KMS-11 (cell line): ENCODE data around the gene HMGCLL1.

ENCODE experiments used
- H2AFZ ChIP-seq: fragments of 200-600 bp; sonication (generic); 2 replicates; pipeline ENCODE4 v1.6.1; 2016; ENCODE audit warnings: antibody characterized with exemption, mixed run types, low read depth
- H3K27ac ChIP-seq: fragments of 200-600 bp; sonication (generic); 2 replicates; pipeline ENCODE4 v1.6.1; 2016; ENCODE audit warnings: mild to moderate bottlenecking, mixed run types
- H3K27me3 ChIP-seq: fragments of 200-600 bp; sonication (generic); 2 replicates; pipeline ENCODE4 v1.6.1; 2017; ENCODE audit warnings: mild to moderate bottlenecking, low read depth, mixed run types, moderate library complexity; ENCODE audit not compliant: insufficient read depth
- H3K36me3 ChIP-seq: fragments of 200-600 bp; sonication (generic); 2 replicates; pipeline ENCODE4 v1.6.1; 2017; ENCODE audit warnings: mild to moderate bottlenecking, mixed run types; ENCODE audit not compliant: insufficient read depth
- H3K4me1 ChIP-seq: fragments of 200-600 bp; sonication (generic); 2 replicates; pipeline ENCODE4 v1.6.1; 2016; ENCODE audit warnings: mild to moderate bottlenecking, low read depth, mixed run types; ENCODE audit not compliant: poor library complexity, severe bottlenecking
- H3K4me2 ChIP-seq: fragments of 200-600 bp; sonication (generic); 2 replicates; pipeline ENCODE4 v1.7.0; 2016; ENCODE audit warnings: mild to moderate bottlenecking, mixed run types
- H3K4me3 ChIP-seq: fragments of 200-600 bp; sonication (generic); IDR thresholded peaks from 2 replicates; pipeline ENCODE4 v1.6.1; 2017; ENCODE audit warnings: low read depth, low read length, mixed read lengths; ENCODE audit not compliant: insufficient read depth
- H3K79me2 ChIP-seq: fragments of 200-600 bp; sonication (generic); 2 replicates; pipeline ENCODE4 v1.6.1; 2016; ENCODE audit warnings: low read depth, mixed run types; ENCODE audit not compliant: insufficient read depth
- H3K9ac ChIP-seq: fragments of 200-600 bp; sonication (generic); 2 replicates; pipeline ENCODE4 v1.6.1; 2016; ENCODE audit warnings: mild to moderate bottlenecking, mixed run types
- H4K20me1 ChIP-seq: fragments of 200-600 bp; sonication (generic); 2 replicates; pipeline ENCODE4 v1.6.1; 2016; ENCODE audit warnings: mild to moderate bottlenecking, mixed run types; ENCODE audit not compliant: insufficient read depth
- CTCF ChIP-seq: fragments of 200-600 bp; sonication (generic); conservative IDR thresholded peaks from 2 replicates; pipeline ENCODE4 v1.6.1; 2017; ENCODE audit warnings: low read depth, mild to moderate bottlenecking, antibody characterized with exemption, low read length, moderate library complexity, mixed read lengths

Gene HMGCLL1

GRCh38 chr6:55578537-55579363 lies at the start of gene HMGCLL1:
Gene HMGCLL1, minus strand, starts transcription at chr6:55579192. Its CDS starts 137 bp downstream, at chr6:55579055.
- H3K4me1 ChIP-seq: no peaks in the 10 kb centered on the region
- no peak within 1 kb of the TSS for H3K4me2 ChIP-seq
- H3K27ac ChIP-seq: no peak within 1 kb of the TSS
- no peak within 1 kb of the TSS for H3K4me3 ChIP-seq
- H2AFZ ChIP-seq: no peak within 1 kb of the TSS
- no peaks in the 10 kb centered on the region for H3K27me3 ChIP-seq
- no peaks in the 10 kb centered on the region for H3K79me2 ChIP-seq
- no peaks in the 10 kb centered on the region for H3K36me3 ChIP-seq
- TF ChIP-seq CTCF: no peak
- no peak within 1 kb of the TSS for H3K9ac ChIP-seq
- H4K20me1 ChIP-seq: no peaks in the 10 kb centered on the region

GRCh38 chr6:55621993-55622392 lies 43.0 kb upstream of the HMGCLL1 start:
- Histone ChIP-seq H3K27me3 (no peaks in the 10 kb centered on the region), H3K79me2 (no peaks in the 10 kb centered on the region), H3K36me3 (no peaks in the 10 kb centered on the region), H2AFZ (no peak overlapping the region), H3K4me2 (no peak overlapping the region), H3K4me1 (no peaks in the 10 kb centered on the region), H4K20me1 (no peaks in the 10 kb centered on the region), H3K4me3 (no peak overlapping the region), H3K27ac (no peak overlapping the region), H3K9ac (no peak overlapping the region)
- TF ChIP-seq CTCF: no peak

GRCh38 chr6:55621244-55621643 lies 42.3 kb upstream of the HMGCLL1 start:
- Histone ChIP-seq H3K27ac (no peak overlapping the region), H3K4me3 (no peak overlapping the region), H3K9ac (no peak overlapping the region), H3K79me2 (no peaks in the 10 kb centered on the region), H3K4me1 (no peaks in the 10 kb centered on the region), H3K27me3 (no peaks in the 10 kb centered on the region), H3K36me3 (no peaks in the 10 kb centered on the region), H2AFZ (no peak overlapping the region), H4K20me1 (no peaks in the 10 kb centered on the region), H3K4me2 (no peak overlapping the region)
- TF ChIP-seq CTCF: no peak

GRCh38 chr6:55617272-55617671 lies 38.3 kb upstream of the HMGCLL1 start:
- no peak overlapping the region for H3K27ac ChIP-seq
- H3K79me2 ChIP-seq: no peaks in the 10 kb centered on the region
- peak; percentile 66 for TF ChIP-seq CTCF
- no peak overlapping the region for H3K9ac ChIP-seq
- no peaks in the 10 kb centered on the region for H3K4me1 ChIP-seq
- no peak overlapping the region for H2AFZ ChIP-seq
- H3K27me3 ChIP-seq: no peaks in the 10 kb centered on the region
- no peak overlapping the region for H3K4me2 ChIP-seq
- H3K4me3 ChIP-seq: no peak overlapping the region
- H4K20me1 ChIP-seq: no peaks in the 10 kb centered on the region
- no peaks in the 10 kb centered on the region for H3K36me3 ChIP-seq
